Measurements from ENCODE around the gene STK40.

The STK40 gene

GRCh38 chr1:36306902-36307456 is 78.7 kb downstream of the STK40 start:
- no peak for TF ChIP-seq CTCF (IDR thresholded peaks at IDR 0.05; ENCODE audit: low read depth, low read length, missing control alignments)
- peak overlapping the region; percentile 66 for H3K4me3 ChIP-seq (ENCODE audit: low read depth, low read length)
- DNase-seq (ENCODE audit: low read depth): peak; percentile 81

GRCh38 chr1:36306210-36306901 is 79.4 kb downstream of the STK40 start, which contains the start of gene SH3D21:
SH3D21 (plus strand) TSS chr1:36306368; CDS start chr1:36306421, 53 bp downstream.
- peak within 1 kb of the TSS; percentile 66 for H3K4me3 ChIP-seq (ENCODE audit: low read depth, low read length)
- TF ChIP-seq CTCF (IDR thresholded peaks at IDR 0.05; ENCODE audit: low read depth, low read length, missing control alignments): no peak
- DNase-seq (ENCODE audit: low read depth): no peak

- no peak for DNase-seq (ENCODE audit: low read depth)
- no peak for TF ChIP-seq CTCF (IDR thresholded peaks at IDR 0.05; ENCODE audit: low read depth, low read length, missing control alignments)
- peak overlapping the region; percentile 66 for H3K4me3 ChIP-seq (ENCODE audit: low read depth, low read length)
Measured at GRCh38 chr1:36305915-36306209, 79.9 kb downstream of the STK40 start.

- DNase-seq (ENCODE audit: low read depth): no peak
- no peak overlapping the region for H3K4me3 ChIP-seq (ENCODE audit: low read depth, low read length)
- no peak for TF ChIP-seq CTCF (IDR thresholded peaks at IDR 0.05; ENCODE audit: low read depth, low read length, missing control alignments)
Measured at GRCh38 chr1:36304970-36305914, 80.5 kb downstream of the STK40 start.

- no peak for DNase-seq (ENCODE audit: low read depth)
- H3K4me3 ChIP-seq (ENCODE audit: low read depth, low read length): no peak overlapping the region
- no peak for TF ChIP-seq CTCF (IDR thresholded peaks at IDR 0.05; ENCODE audit: low read depth, low read length, missing control alignments)
Measured at GRCh38 chr1:36304521-36304920, 81.2 kb downstream of the STK40 start.

GRCh38 chr1:36303650-36304360 is 81.9 kb downstream of the STK40 start:
- no peak overlapping the region for H3K4me3 ChIP-seq (ENCODE audit: low read depth, low read length)
- no peak for TF ChIP-seq CTCF (IDR thresholded peaks at IDR 0.05; ENCODE audit: low read depth, low read length, missing control alignments)
- no peak for DNase-seq (ENCODE audit: low read depth)

Data from GM12864 (cell line).